Keratinocyte (primary cell): Measurements from ENCODE around the gene GPAT2. TPM values are rescaled to one million over a fixed set of nuclear protein-coding genes. Genes with fewer than 3 reads are reported as not detected.

Experiments
- polyA plus RNA-seq, 5 experiments: library from polyadenylated mRNA; depleted of rRNA in 3 of 5; stranded (reverse) in 3 of 5; stranded (forward) in 1 of 5; unstranded in 1 of 5; fragments of >200 nt; gene quantifications; 1 replicate in 1 of 5; 2 replicates in 3 of 5; 3 replicates in 1 of 5; pipeline versions ENCODE4 v1.2.1 to v1.2.3, GENCODE V29; 2011 to 2012; ENCODE audit warnings: missing spikeins in 2 of 5, low read depth in 1 of 5, low replicate concordance in 1 of 5
- small RNA-seq, 3 experiments: library from RNA; depleted of rRNA; stranded (forward); fragments of <200 nt; gene quantifications; one replicate each; pipeline ENCODE3, GENCODE V24; 2012; ENCODE audit warnings: low read depth in 3 of 3, low replicate concordance in 1 of 3; ENCODE audit not compliant: insufficient read length in 3 of 3

The GPAT2 gene
- polyA plus RNA-seq, 1 donor (not counting 4 experiments of a cell fraction or from before 2014, with no cell fraction given), result 0.05 TPM

Small RNAs within 50 kb of the gene (small RNA-seq; reads per million reads assigned to genes)
- gene RN7SL210P, result 0 reads per million in 3 experiments

Other genes with a start within 250 kb of the GPAT2 start
- gene ANKRD36C, start 43.1 kb downstream of the GPAT2 start, polyA plus RNA-seq, result 2.6 to 8.4 TPM (median 7.4 TPM) in 3 replicates
- gene ADRA2B, start 81.7 kb upstream of the GPAT2 start, polyA plus RNA-seq, result 0.02 TPM in 1 of 3 replicates, not detected in the others
- not detected in 3 replicates for gene ASTL, start 103.6 kb upstream of the GPAT2 start, polyA plus RNA-seq
- 0.79 to 2.1 TPM (median 1.2 TPM) in 3 replicates for gene DUSP2, start 110.5 kb upstream of the GPAT2 start, polyA plus RNA-seq
- 44.8 to 84.6 TPM (median 73.4 TPM) in 3 replicates for gene STARD7, start 173.9 kb upstream of the GPAT2 start, polyA plus RNA-seq
- 30.8 to 45.6 TPM (median 35.8 TPM) in 3 replicates for gene TMEM127, start 231.1 kb upstream of the GPAT2 start, polyA plus RNA-seq
- gene CIAO1, start 231.3 kb upstream of the GPAT2 start, polyA plus RNA-seq, result 67.4 to 90.9 TPM (median 76.9 TPM) in 3 replicates